Adrenal gland (tissue), 12 donors: ENCODE measurements around the gene ZG16. TPM values are rescaled to one million over a fixed set of nuclear protein-coding genes. Genes with fewer than 3 reads are reported as not detected.
A peak's percentile ranks its signal among the peaks of the same experiment; 100 is the strongest.

Source experiments
- DNase-seq, 7 donors: peaks; one replicate each; pipeline ENCODE4 v3.0.0-alpha.2; 2019 to 2020
- H3K27ac ChIP-seq, 5 donors: fragments of 200-600 bp; sonication (generic) in 4 of 5; 1 replicate in 3 of 5; 2 replicates in 2 of 5; pipeline versions ENCODE4 v1.5.1 to v1.8.0; 2016 to 2020; ENCODE audit warnings: mild to moderate bottlenecking in 1 of 5
- H3K27me3 ChIP-seq: fragments of 200-600 bp; 2 replicates; pipeline ENCODE4 v1.8.0; 2021
- H3K36me3 ChIP-seq, 2 donors: fragments of 200-600 bp; replicated peaks in 1 of 2; 1 replicate in 1 of 2; 2 replicates in 1 of 2; pipeline versions ENCODE4 v1.5.1 to v1.8.0; 2018 to 2022
- H3K4me1 ChIP-seq, 2 donors: fragments of 200-600 bp; replicated peaks in 1 of 2; 1 replicate in 1 of 2; 2 replicates in 1 of 2; pipeline versions ENCODE4 v1.5.1 to v1.8.0; 2018 to 2021
- H3K4me3 ChIP-seq, 4 donors: fragments of 200-600 bp; sonication (generic) in 3 of 4; one replicate each; pipeline ENCODE4 v1.5.1; 2016 to 2018
- H3K9me3 ChIP-seq, 3 donors: fragments of 200-600 bp; sonication (generic) in 1 of 3; replicated peaks in 1 of 3; 1 replicate in 2 of 3; 2 replicates in 1 of 3; pipeline versions ENCODE4 v1.5.1 to v1.8.0; 2016 to 2021
- CTCF ChIP-seq, 6 experiments: fragments of 450-650 bp in 4 of 6; fragments of 200-600 bp in 2 of 6; sonication (generic) in 1 of 6; IDR thresholded peaks; 1 replicate in 5 of 6; 2 replicates in 1 of 6; pipeline versions ENCODE4 v1.5.1 to v1.8.0; 2016 to 2021; ENCODE audit warnings: antibody characterized with exemption in 6 of 6, mild to moderate bottlenecking in 2 of 6, moderate library complexity in 1 of 6
- POLR2A ChIP-seq, 2 donors: fragments of 450-650 bp; IDR thresholded peaks; one replicate each; pipeline ENCODE4 v1.6.1; 2017; ENCODE audit warnings: antibody characterized with exemption in 2 of 2, mild to moderate bottlenecking in 2 of 2, moderate library complexity in 1 of 2
- WGBS, 4 donors: extraction: QIAGEN DNeasy Blood & Tissue Kit in 2 of 4; methylation state at CpG; one replicate each; pipeline versions ENCODE4 v1.1.5 to v1.1.7; 2013 to 2017; 5-methylcytosine and 5-hydroxymethylcytosine counted together
- intact Hi-C, 2 donors: fragments of 100-400 bp; cut with DNase I; formaldehyde crosslinking; loops; one replicate each; pipeline versions ENCODE4 v1.14.1 to v1.15.0; 2022 to 2023
- polyA plus RNA-seq, 3 donors: library from polyadenylated mRNA; stranded (reverse); fragments of 200-250 nt in 2 of 3; fragments of 350-450 nt in 1 of 3; fragmentation: Illumina TruSeq in 1 of 3; extraction: RNeasy Lipid Tissue Mini Kit (QIAGEN cat#74804) in 1 of 3; gene quantifications; one replicate each; pipeline ENCODE4 v1.2.3, GENCODE V29; 2013 to 2014
- total RNA-seq, 9 donors: library from RNA; depleted of rRNA in 4 of 9; stranded (reverse); fragments of >200 nt in 4 of 9; fragments of 120-200 nt in 1 of 9; fragmentation: NEBNext Ultra II Directional in 1 of 9; extraction: Animal tissue kit (Norgen Biotek cat#: 25700) in 1 of 9; gene quantifications; one replicate each; pipeline versions ENCODE4 v1.1.0 to v1.2.4, GENCODE V29; 2013 to 2023
- donor health status: healthy with polysubstance abuse.
- donor health status: Bipolar disorder and iron deficiency.
- donor health status: DM: yes; HTN: yes; CAD: no.
- donor health status: DM: no; HTN: no; CAD: no.
- donor health status: DM: no; HTN: no; CAD: no.
- donor health status: DM: yes; HTN: yes; CAD: no.

The ZG16 gene
- total and polyA plus RNA-seq, 12 donors, result 0.07 to 0.20 (median 0.14) TPM; not detected in 8

- Histone ChIP-seq H3K9me3 (no peaks in the 10 kb centered on the region), H3K36me3 (peaks cover 0 to 17% of the 10 kb centered on the region in 2 donors), H3K27me3 (no peaks in the 10 kb centered on the region), H3K4me1 (peaks cover 25 to 61% of the 10 kb centered on the region in 2 donors), H3K27ac (peak overlapping the region; percentile 73 to 99 (median 97)), H3K4me3 (peak overlapping the region; percentile 58 to 92 (median 78))
- DNase-seq, result peak; percentile 78 to 87 (median 83)
- 1 to 7% (median 2%) methylated on average over 15 to 37 of the region's 37 CpGs for WGBS, 4 donors
- intact Hi-C loops, result no loop called here
- no peak for TF ChIP-seq CTCF (IDR thresholded peaks at IDR 0.05)
- TF ChIP-seq POLR2A (IDR thresholded peaks at IDR 0.05), result peak in 1 of 2 donors; percentile 77
Observed at GRCh38 chr16:29816694-29817441, 38.8 kb downstream of the ZG16 start.

GRCh38 chr16:29818082-29818481, 40.0 kb downstream of the ZG16 start:
- TF ChIP-seq POLR2A (IDR thresholded peaks at IDR 0.05) (no peak), CTCF (IDR thresholded peaks at IDR 0.05) (no peak)
- DNase-seq, result no peak
- Histone ChIP-seq H3K27me3 (no peaks in the 10 kb centered on the region), H3K4me3 (no peak overlapping the region), H3K27ac (peak overlapping the region in 2 of 5 donors; percentile 2 to 97), H3K4me1 (peaks cover 31 to 61% of the 10 kb centered on the region in 2 donors), H3K36me3 (peaks cover 0 to 17% of the 10 kb centered on the region in 2 donors), H3K9me3 (no peaks in the 10 kb centered on the region)
- 61 to 75% (median 68%) methylated on average over 4 of the region's 4 CpGs for WGBS, 4 donors
- intact Hi-C loops, result loop anchor here in 1 of 2 donors (2.0 kb wide), 1 partner anchor 31 kb away; no protein-coding TSS in a partner anchor

- TF ChIP-seq CTCF (IDR thresholded peaks at IDR 0.05), result peak; percentile 6 to 50 (median 28)
- TF ChIP-seq POLR2A (IDR thresholded peaks at IDR 0.05), result no peak
- WGBS, 4 donors, result 46 to 71% (median 53%) methylated on average over 8 to 15 of the region's 15 CpGs
- Histone ChIP-seq H3K27me3 (no peaks in the 10 kb centered on the region), H3K9me3 (no peaks in the 10 kb centered on the region), H3K4me3 (peak overlapping the region in 1 of 4 donors; percentile 78), H3K27ac (peak overlapping the region in 3 of 5 donors; percentile 4 to 96 (median 93)), H3K36me3 (peaks cover 0 to 17% of the 10 kb centered on the region in 2 donors), H3K4me1 (peaks cover 44 to 75% of the 10 kb centered on the region in 2 donors)
- intact Hi-C loops, result loop anchor here in 1 of 2 donors (2.0 kb wide), 1 partner anchor 29 kb away; no protein-coding TSS in a partner anchor
- peak in 5 of 7 donors; percentile 48 to 67 (median 62) for DNase-seq
Observed at GRCh38 chr16:29819506-29819905, 41.5 kb downstream of the ZG16 start.

DNA sequence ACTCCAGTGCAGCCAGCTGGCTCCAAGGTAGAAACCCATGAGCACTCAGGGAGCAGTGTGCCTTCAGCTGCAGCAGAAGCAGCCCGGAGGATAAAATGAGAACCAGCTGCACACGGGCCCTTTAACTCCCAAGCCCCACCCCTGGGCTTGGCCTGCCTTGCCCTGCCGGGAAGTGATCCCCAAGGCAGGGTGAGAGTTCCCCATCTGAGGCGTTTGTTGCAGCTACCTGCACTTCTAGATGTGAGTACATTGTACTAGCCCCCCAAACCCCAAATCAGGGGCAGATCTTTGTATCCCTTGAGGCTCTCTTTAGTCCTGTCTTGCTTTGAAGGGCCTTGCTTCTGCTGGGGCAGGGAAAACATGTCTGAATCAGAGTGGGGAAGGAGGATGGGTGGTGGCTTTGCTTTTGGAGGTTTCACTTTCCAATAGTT, 42.2 kb downstream of the ZG16 start, which contains the start of gene MVP:
Gene MVP (plus strand): TSS at position 192 of the 431 bp plus-strand sequence. CDS start 10,088 bp downstream, outside the sequence.
- peak within 1 kb of the TSS; percentile 48 to 78 (median 62) for H3K4me3 ChIP-seq
- TF ChIP-seq POLR2A (IDR thresholded peaks at IDR 0.05), result peak in 1 of 2 donors; percentile 77
- no peak for TF ChIP-seq CTCF (IDR thresholded peaks at IDR 0.05)
- H3K36me3 ChIP-seq, result peaks cover 0 to 17% of the 10 kb centered on the region in 2 donors
- H3K4me1 ChIP-seq, result peaks cover 51 to 77% of the 10 kb centered on the region in 2 donors
- intact Hi-C loops, result no loop called here
- H3K27me3 ChIP-seq, result no peaks in the 10 kb centered on the region
- WGBS, 4 donors, result 0 to 1% (median 0%) methylated on average over 1 to 4 of the region's 4 CpGs
- no peaks in the 10 kb centered on the region for H3K9me3 ChIP-seq
- peak within 1 kb of the TSS; percentile 71 to 96 (median 91) for H3K27ac ChIP-seq
- DNase-seq, result peak; percentile 68 to 85 (median 81)
